ENCODE measurements around the gene THADA. TPM values are rescaled to one million over a fixed set of nuclear protein-coding genes. Genes with fewer than 3 reads are reported as not detected.

The THADA gene
- total and polyA plus RNA-seq, 2 experiments from 2014 or later: 10.8 to 18.8 TPM

- no peak for DNase-seq (ENCODE audit: low spot score)
- 38% methylated on average over 2 of the region's 2 CpGs for WGBS (ENCODE audit: low lambda C conversion rate, missing lambda C conversion rate)
- H3K36me3 ChIP-seq (replicated peaks; ENCODE audit: insufficient read depth, low read depth): no peaks in the 10 kb centered on the region
- no peak overlapping the region for H2AFZ ChIP-seq
- H3K4me2 ChIP-seq: no peak overlapping the region
- TF ChIP-seq EZH2 (IDR thresholded peaks at IDR 0.05; ENCODE audit: borderline replicate concordance): no peak
- no peak for TF ChIP-seq CTCF (IDR thresholded peaks at IDR 0.05; ENCODE audit: poor library complexity)
- TF ChIP-seq EZH2phosphoT487 (IDR thresholded peaks at IDR 0.05; ENCODE audit: low read depth, severe bottlenecking, unreplicated experiment): no peak
- no peaks in the 10 kb centered on the region for H4K20me1 ChIP-seq (ENCODE audit: insufficient read depth, poor library complexity, severe bottlenecking)
- H3K9me3 ChIP-seq (ENCODE audit: low read depth): no peaks in the 10 kb centered on the region
- no peaks in the 10 kb centered on the region for H3K27me3 ChIP-seq
- H3K79me2 ChIP-seq: no peaks in the 10 kb centered on the region
- no peak overlapping the region for H3K4me3 ChIP-seq
- H3K9me2 ChIP-seq (replicated peaks; ENCODE audit: insufficient read depth): no peaks in the 10 kb centered on the region
- peaks cover 18% of the 10 kb centered on the region for H3K4me1 ChIP-seq (ENCODE audit: insufficient read depth)
- peak overlapping the region; percentile 33 for H3K27ac ChIP-seq
Measured at GRCh38 chr2:43358410-43359201, 237.2 kb downstream of the THADA start.

- no peak for DNase-seq (ENCODE audit: low spot score)
- no peaks in the 10 kb centered on the region for H3K27me3 ChIP-seq
- no peaks in the 10 kb centered on the region for H4K20me1 ChIP-seq (ENCODE audit: insufficient read depth, poor library complexity, severe bottlenecking)
- H3K36me3 ChIP-seq (replicated peaks; ENCODE audit: insufficient read depth, low read depth): no peaks in the 10 kb centered on the region
- no peak overlapping the region for H3K4me3 ChIP-seq
- no peak overlapping the region for H3K27ac ChIP-seq
- no peaks in the 10 kb centered on the region for H3K9me3 ChIP-seq (ENCODE audit: low read depth)
- H3K9me2 ChIP-seq (replicated peaks; ENCODE audit: insufficient read depth): no peaks in the 10 kb centered on the region
- no peak overlapping the region for H2AFZ ChIP-seq
- TF ChIP-seq CTCF (IDR thresholded peaks at IDR 0.05; ENCODE audit: poor library complexity) (no peak), EZH2phosphoT487 (IDR thresholded peaks at IDR 0.05; ENCODE audit: low read depth, severe bottlenecking, unreplicated experiment) (no peak), EZH2 (IDR thresholded peaks at IDR 0.05; ENCODE audit: borderline replicate concordance) (no peak)
- H3K4me1 ChIP-seq (ENCODE audit: insufficient read depth): peaks cover 18% of the 10 kb centered on the region
- H3K79me2 ChIP-seq: no peaks in the 10 kb centered on the region
- no peak overlapping the region for H3K4me2 ChIP-seq
Measured at GRCh38 chr2:43356774-43357173, 239.1 kb downstream of the THADA start.

GRCh38 chr2:43355399-43355798 lies 240.4 kb downstream of the THADA start:
- H3K79me2 ChIP-seq: no peaks in the 10 kb centered on the region
- H2AFZ ChIP-seq: no peak overlapping the region
- no peak overlapping the region for H3K4me2 ChIP-seq
- no peaks in the 10 kb centered on the region for H3K27me3 ChIP-seq
- DNase-seq (ENCODE audit: low spot score): no peak
- WGBS (ENCODE audit: low lambda C conversion rate, missing lambda C conversion rate): 73% methylated on average over 3 of the region's 3 CpGs
- no peaks in the 10 kb centered on the region for H4K20me1 ChIP-seq (ENCODE audit: insufficient read depth, poor library complexity, severe bottlenecking)
- peaks cover 22% of the 10 kb centered on the region for H3K4me1 ChIP-seq (ENCODE audit: insufficient read depth)
- H3K36me3 ChIP-seq (replicated peaks; ENCODE audit: insufficient read depth, low read depth): no peaks in the 10 kb centered on the region
- H3K9me2 ChIP-seq (replicated peaks; ENCODE audit: insufficient read depth): no peaks in the 10 kb centered on the region
- TF ChIP-seq CTCF (IDR thresholded peaks at IDR 0.05; ENCODE audit: poor library complexity) (no peak), EZH2 (IDR thresholded peaks at IDR 0.05; ENCODE audit: borderline replicate concordance) (no peak), EZH2phosphoT487 (IDR thresholded peaks at IDR 0.05; ENCODE audit: low read depth, severe bottlenecking, unreplicated experiment) (no peak)
- H3K9me3 ChIP-seq (ENCODE audit: low read depth): no peaks in the 10 kb centered on the region
- no peak overlapping the region for H3K4me3 ChIP-seq
- H3K27ac ChIP-seq: no peak overlapping the region

All from hepatocyte (in vitro differentiated cells).